H1 (cell line): ENCODE measurements around the gene WDR76.

ENCODE experiments used
- EGR1 ChIP-seq: IDR thresholded peaks from 2 replicates; pipeline ENCODE4 v1.6.1; 2011; ENCODE audit warnings: low read depth, low read length, borderline replicate concordance
- JUND ChIP-seq: IDR thresholded peaks from 2 replicates; pipeline ENCODE4 v1.6.1; 2011; ENCODE audit warnings: mild to moderate bottlenecking, improper control_type of control experiment, low read length
- KDM5A ChIP-seq: fragments of 200-600 bp; IDR thresholded peaks from 2 replicates; pipeline ENCODE4 v1.7.1; 2012; ENCODE audit warnings: mild to moderate bottlenecking, low read length, inconsistent platforms, mixed read lengths
- NRF1 ChIP-seq: IDR thresholded peaks from 2 replicates; pipeline ENCODE4 v1.6.1; 2011; ENCODE audit warnings: mild to moderate bottlenecking, low read depth, low read length, improper control_type of control experiment
- POLR2A ChIP-seq, 2 experiments: IDR thresholded peaks; 1 replicate in 1 of 2; 2 replicates in 1 of 2; pipeline ENCODE4 v1.6.1; 2011; ENCODE audit warnings: low read depth in 2 of 2, low read length in 2 of 2, mild to moderate bottlenecking in 2 of 2; ENCODE audit errors: control extremely low read depth in 1 of 2
- SP1 ChIP-seq: IDR thresholded peaks from 2 replicates; pipeline ENCODE4 v1.6.1; 2011; ENCODE audit warnings: low read depth, low read length
- TAF7 ChIP-seq: optimal IDR thresholded peaks from 2 replicates; pipeline ENCODE3; 2011; ENCODE audit warnings: low read depth, mild to moderate bottlenecking, inconsistent platforms, low read length, moderate library complexity, borderline replicate concordance
- TF ChIP-seq, protein P1 (sequence below), 3 experiments: IDR thresholded peaks; 1 replicate in 2 of 3; 2 replicates in 1 of 3; pipeline versions ENCODE4 v1.5.1 to v1.6.1; 2011; ENCODE audit warnings: low read length in 3 of 3, mild to moderate bottlenecking in 3 of 3, inconsistent platforms in 2 of 3, low read depth in 1 of 3, moderate library complexity in 1 of 3; ENCODE audit not compliant: insufficient read depth in 1 of 3; ENCODE audit errors: control extremely low read depth in 1 of 3

DNA sequence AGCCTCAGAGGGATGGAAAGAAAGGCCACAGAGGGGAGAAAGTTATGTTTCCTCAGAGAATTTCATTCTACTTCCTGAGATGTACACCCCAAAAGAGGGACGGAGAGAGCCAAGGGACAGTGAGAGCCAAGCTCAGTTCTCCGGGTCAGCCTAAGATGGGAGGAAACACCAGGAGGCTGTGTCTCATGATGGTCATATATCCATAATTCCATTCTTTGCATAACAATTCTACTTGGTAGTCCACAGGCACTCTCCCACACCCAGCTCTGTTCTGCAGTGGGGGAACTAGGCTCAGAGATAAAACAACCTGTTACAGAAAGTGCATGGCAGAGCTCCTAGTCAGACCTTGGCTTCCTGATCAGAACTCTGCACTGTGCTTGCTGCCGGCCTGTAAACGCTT, 54.4 kb downstream of the WDR76 start:
- TF ChIP-seq, protein P1, sequence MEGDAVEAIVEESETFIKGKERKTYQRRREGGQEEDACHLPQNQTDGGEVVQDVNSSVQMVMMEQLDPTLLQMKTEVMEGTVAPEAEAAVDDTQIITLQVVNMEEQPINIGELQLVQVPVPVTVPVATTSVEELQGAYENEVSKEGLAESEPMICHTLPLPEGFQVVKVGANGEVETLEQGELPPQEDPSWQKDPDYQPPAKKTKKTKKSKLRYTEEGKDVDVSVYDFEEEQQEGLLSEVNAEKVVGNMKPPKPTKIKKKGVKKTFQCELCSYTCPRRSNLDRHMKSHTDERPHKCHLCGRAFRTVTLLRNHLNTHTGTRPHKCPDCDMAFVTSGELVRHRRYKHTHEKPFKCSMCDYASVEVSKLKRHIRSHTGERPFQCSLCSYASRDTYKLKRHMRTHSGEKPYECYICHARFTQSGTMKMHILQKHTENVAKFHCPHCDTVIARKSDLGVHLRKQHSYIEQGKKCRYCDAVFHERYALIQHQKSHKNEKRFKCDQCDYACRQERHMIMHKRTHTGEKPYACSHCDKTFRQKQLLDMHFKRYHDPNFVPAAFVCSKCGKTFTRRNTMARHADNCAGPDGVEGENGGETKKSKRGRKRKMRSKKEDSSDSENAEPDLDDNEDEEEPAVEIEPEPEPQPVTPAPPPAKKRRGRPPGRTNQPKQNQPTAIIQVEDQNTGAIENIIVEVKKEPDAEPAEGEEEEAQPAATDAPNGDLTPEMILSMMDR (IDR thresholded peaks at IDR 0.05; ENCODE audit: control extremely low read depth in 1 of 3, insufficient read depth in 1 of 3, low read depth in 1 of 3, low read length in 3 of 3), result no peak
- TF ChIP-seq EGR1 (no peak), NRF1 (no peak), KDM5A (no peak), JUND (no peak), SP1 (no peak), POLR2A (IDR thresholded peaks at IDR 0.05; ENCODE audit: control extremely low read depth in 1 of 2, low read depth in 2 of 2, low read length in 2 of 2) (no peak), TAF7 (no peak)
